ENCODE data around the gene SEMA3E.
A peak's percentile ranks its signal among the peaks of the same experiment; 100 is the strongest.

The SEMA3E gene

GRCh38 chr7:83394776-83395175 is 254.2 kb downstream of the SEMA3E start:
- TF ChIP-seq CTCF (IDR thresholded peaks at IDR 0.05; ENCODE audit: low read length, missing control alignments) = no peak
- DNase-seq (ENCODE audit: low read depth) = no peak
- no peak overlapping the region for H3K4me3 ChIP-seq (replicated peaks; ENCODE audit: low read depth, low read length)

- H3K4me3 ChIP-seq (replicated peaks; ENCODE audit: low read depth, low read length) = no peak overlapping the region
- no peak for DNase-seq (ENCODE audit: low read depth)
- no peak for TF ChIP-seq CTCF (IDR thresholded peaks at IDR 0.05; ENCODE audit: low read length, missing control alignments)
These were observed 260.5 kb downstream of the SEMA3E start for GRCh38 chr7:83388436-83388835.

- no peak for TF ChIP-seq CTCF (IDR thresholded peaks at IDR 0.05; ENCODE audit: low read length, missing control alignments)
- no peak overlapping the region for H3K4me3 ChIP-seq (replicated peaks; ENCODE audit: low read depth, low read length)
- no peak for DNase-seq (ENCODE audit: low read depth)
These were observed 282.3 kb downstream of the SEMA3E start for GRCh38 chr7:83366629-83367028.

- H3K4me3 ChIP-seq (replicated peaks; ENCODE audit: low read depth, low read length) = no peak overlapping the region
- DNase-seq (ENCODE audit: low read depth) = peak; percentile 33
- TF ChIP-seq CTCF (IDR thresholded peaks at IDR 0.05; ENCODE audit: low read length, missing control alignments) = peak; percentile 33
These were observed 283.2 kb downstream of the SEMA3E start for GRCh38 chr7:83365746-83366145.

- H3K4me3 ChIP-seq (replicated peaks; ENCODE audit: low read depth, low read length) = no peak overlapping the region
- peak; percentile 8 for DNase-seq (ENCODE audit: low read depth)
- TF ChIP-seq CTCF (IDR thresholded peaks at IDR 0.05; ENCODE audit: low read length, missing control alignments) = no peak
These were observed 285.9 kb downstream of the SEMA3E start for GRCh38 chr7:83362871-83363550.

GRCh38 chr7:83359108-83359507 is 289.8 kb downstream of the SEMA3E start:
- TF ChIP-seq CTCF (IDR thresholded peaks at IDR 0.05; ENCODE audit: low read length, missing control alignments) = no peak
- DNase-seq (ENCODE audit: low read depth) = no peak

GRCh38 chr7:83355143-83355542 is 293.8 kb downstream of the SEMA3E start:
- no peak for TF ChIP-seq CTCF (IDR thresholded peaks at IDR 0.05; ENCODE audit: low read length, missing control alignments)
- DNase-seq (ENCODE audit: low read depth) = no peak
- H3K4me3 ChIP-seq (replicated peaks; ENCODE audit: low read depth, low read length) = no peak overlapping the region

More at GRCh38 chr7:83359108-83359507, 289.8 kb downstream of the SEMA3E start:
- H3K4me3 ChIP-seq (replicated peaks; ENCODE audit: low read depth, low read length) = no peak overlapping the region

Measured in fibroblast of pulmonary artery (primary cell).